Measurements from ENCODE around the gene WWOX.

Gene WWOX

GRCh38 chr16:78669994-78670393 lies 570.5 kb downstream of the WWOX start:
- peak; percentile 22 to 85 for DNase-seq (ENCODE audit: low read depth in 2 of 2)
- no peak overlapping the region for H3K4me3 ChIP-seq (replicated peaks in 1 of 2; ENCODE audit: low read depth in 2 of 2, low read length in 2 of 2)
- TF ChIP-seq CTCF (IDR thresholded peaks at IDR 0.05; ENCODE audit: low read depth, low read length), result no peak

- TF ChIP-seq CTCF (IDR thresholded peaks at IDR 0.05; ENCODE audit: low read depth, low read length), result no peak
- no peak for DNase-seq (ENCODE audit: low read depth in 2 of 2)
- no peak overlapping the region for H3K4me3 ChIP-seq (replicated peaks in 1 of 2; ENCODE audit: low read depth in 2 of 2, low read length in 2 of 2)
Observed at GRCh38 chr16:78672779-78673556, 573.5 kb downstream of the WWOX start.

GRCh38 chr16:78673884-78674283 lies 574.4 kb downstream of the WWOX start:
- TF ChIP-seq CTCF (IDR thresholded peaks at IDR 0.05; ENCODE audit: low read depth, low read length), result no peak
- DNase-seq (ENCODE audit: low read depth in 2 of 2), result no peak
- no peak overlapping the region for H3K4me3 ChIP-seq (replicated peaks in 1 of 2; ENCODE audit: low read depth in 2 of 2, low read length in 2 of 2)

- no peak overlapping the region for H3K4me3 ChIP-seq (replicated peaks in 1 of 2; ENCODE audit: low read depth in 2 of 2, low read length in 2 of 2)
- peak in 1 of 2 donors; percentile 16 for DNase-seq (ENCODE audit: low read depth in 2 of 2)
- no peak for TF ChIP-seq CTCF (IDR thresholded peaks at IDR 0.05; ENCODE audit: low read depth, low read length)
Observed at GRCh38 chr16:78675312-78675711, 575.9 kb downstream of the WWOX start.

GRCh38 chr16:78675951-78676792 lies 576.7 kb downstream of the WWOX start:
- no peak overlapping the region for H3K4me3 ChIP-seq (replicated peaks in 1 of 2; ENCODE audit: low read depth in 2 of 2, low read length in 2 of 2)
- TF ChIP-seq CTCF (IDR thresholded peaks at IDR 0.05; ENCODE audit: low read depth, low read length), result no peak
- DNase-seq (ENCODE audit: low read depth in 2 of 2), result no peak

- TF ChIP-seq CTCF (IDR thresholded peaks at IDR 0.05; ENCODE audit: low read depth, low read length), result no peak
- DNase-seq (ENCODE audit: low read depth in 2 of 2), result peak in 1 of 2 donors; percentile 11
- H3K4me3 ChIP-seq (replicated peaks in 1 of 2; ENCODE audit: low read depth in 2 of 2, low read length in 2 of 2), result no peak overlapping the region
Observed at GRCh38 chr16:78677181-78677731, 577.8 kb downstream of the WWOX start.
